Measurements from ENCODE around the gene SIKE1.
"Not testable (repeated sequence)": the region's sequence is repeated elsewhere in the genome, so short reads cannot be mapped to it uniquely, and the experiment has no call there.

The SIKE1 gene

GRCh38 chr1:114756009-114756892 is 24.2 kb downstream of the SIKE1 start:
- FAIRE-seq (peak; percentile 49), DNase-seq (ENCODE audit: extremely low spot score, insufficient read length, low read depth) (no peak)

- no peak for DNase-seq (ENCODE audit: extremely low spot score, insufficient read length, low read depth)
- FAIRE-seq = no peak
These were observed 25.2 kb downstream of the SIKE1 start for GRCh38 chr1:114755006-114755931.

GRCh38 chr1:114753702-114754101 is 26.8 kb downstream of the SIKE1 start:
- not testable (repeated sequence) for DNase-seq (ENCODE audit: extremely low spot score, insufficient read length, low read depth); FAIRE-seq

GRCh38 chr1:114753143-114753542 is 27.3 kb downstream of the SIKE1 start:
- DNase-seq (ENCODE audit: extremely low spot score, insufficient read length, low read depth) (no peak), FAIRE-seq (no peak)

- FAIRE-seq (no peak), DNase-seq (ENCODE audit: extremely low spot score, insufficient read length, low read depth) (no peak)
These were observed 29.7 kb downstream of the SIKE1 start for GRCh38 chr1:114750780-114751179.

DNA sequence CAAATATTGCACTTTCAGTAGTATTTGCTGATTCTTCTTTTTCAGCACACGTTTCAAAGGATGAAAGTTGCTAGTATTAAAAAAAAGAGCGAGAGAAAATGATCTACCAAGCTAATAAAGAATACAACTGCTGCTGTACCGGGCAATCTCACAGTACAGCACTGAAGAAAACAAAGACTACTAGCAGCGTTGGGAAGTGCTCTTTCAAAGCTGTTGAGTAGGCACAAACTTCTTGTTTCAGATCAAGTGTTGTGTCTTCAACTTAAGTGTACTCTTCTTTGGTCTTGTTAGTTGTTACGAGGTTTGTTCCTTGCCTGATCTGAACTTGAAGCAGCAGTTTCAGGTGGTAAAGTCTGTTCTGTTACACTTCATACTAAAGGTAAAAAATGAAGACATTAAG is 30.6 kb downstream of the SIKE1 start:
- FAIRE-seq = no peak
- no peak for DNase-seq (ENCODE audit: extremely low spot score, insufficient read length, low read depth)

DNA sequence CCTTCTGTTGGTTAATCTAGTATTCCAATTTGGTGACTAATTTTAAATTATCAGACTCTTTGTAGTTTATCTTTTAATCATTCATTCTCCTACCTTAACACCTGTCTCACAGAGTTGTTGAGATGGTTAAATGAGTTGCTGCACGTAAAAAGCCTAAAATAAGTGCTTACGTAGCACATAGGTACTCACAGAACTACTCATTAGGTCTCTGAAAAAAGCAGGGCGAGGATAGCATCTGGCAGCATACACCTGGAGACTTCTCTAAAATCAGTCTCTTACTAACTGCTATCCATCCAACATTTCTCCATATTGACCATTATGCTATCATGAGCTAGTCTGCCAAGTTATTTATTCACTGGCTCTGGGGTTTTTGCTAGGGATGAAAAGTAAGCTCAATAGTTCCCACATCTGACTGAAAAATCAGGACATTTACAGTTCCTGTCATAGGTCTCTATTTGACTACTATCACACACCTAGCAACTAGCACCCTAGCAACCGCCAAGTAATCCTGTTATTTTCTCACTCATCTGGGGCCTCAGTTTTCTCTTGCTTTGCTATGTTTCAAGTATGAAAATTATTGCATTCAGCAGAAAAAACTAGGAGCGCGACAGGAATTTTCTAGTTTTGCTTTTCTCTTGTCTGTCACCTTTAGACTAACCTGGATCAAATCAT is 33.9 kb downstream of the SIKE1 start:
- FAIRE-seq = no peak
- no peak for DNase-seq (ENCODE audit: extremely low spot score, insufficient read length, low read depth)

DNA sequence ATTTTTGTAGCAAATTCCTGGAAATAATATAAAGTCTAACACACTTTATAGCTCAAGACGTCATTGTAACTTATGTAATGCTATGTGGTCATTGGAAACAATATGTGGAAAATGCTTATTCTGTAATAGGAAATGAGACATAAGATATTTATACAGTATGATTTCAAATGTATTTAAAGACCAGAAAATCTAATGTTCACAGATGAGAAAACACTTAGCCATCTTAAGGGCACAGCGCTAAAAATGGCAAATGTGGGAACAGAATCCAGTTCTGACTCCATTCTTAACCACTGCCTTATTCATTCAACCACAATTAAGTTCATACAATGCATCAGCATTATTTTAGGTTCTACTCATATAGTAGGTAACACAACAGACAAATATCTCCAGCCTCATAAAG is 35.2 kb downstream of the SIKE1 start:
- FAIRE-seq (no peak), DNase-seq (ENCODE audit: extremely low spot score, insufficient read length, low read depth) (no peak)

GRCh38 chr1:114741963-114742746 is 38.3 kb downstream of the SIKE1 start:
- DNase-seq (ENCODE audit: extremely low spot score, insufficient read length, low read depth) (no peak), FAIRE-seq (no peak)

- DNase-seq (ENCODE audit: extremely low spot score, insufficient read length, low read depth) = no peak
- FAIRE-seq = no peak
These were observed 40.2 kb downstream of the SIKE1 start for GRCh38 chr1:114740331-114740730.

DNA sequence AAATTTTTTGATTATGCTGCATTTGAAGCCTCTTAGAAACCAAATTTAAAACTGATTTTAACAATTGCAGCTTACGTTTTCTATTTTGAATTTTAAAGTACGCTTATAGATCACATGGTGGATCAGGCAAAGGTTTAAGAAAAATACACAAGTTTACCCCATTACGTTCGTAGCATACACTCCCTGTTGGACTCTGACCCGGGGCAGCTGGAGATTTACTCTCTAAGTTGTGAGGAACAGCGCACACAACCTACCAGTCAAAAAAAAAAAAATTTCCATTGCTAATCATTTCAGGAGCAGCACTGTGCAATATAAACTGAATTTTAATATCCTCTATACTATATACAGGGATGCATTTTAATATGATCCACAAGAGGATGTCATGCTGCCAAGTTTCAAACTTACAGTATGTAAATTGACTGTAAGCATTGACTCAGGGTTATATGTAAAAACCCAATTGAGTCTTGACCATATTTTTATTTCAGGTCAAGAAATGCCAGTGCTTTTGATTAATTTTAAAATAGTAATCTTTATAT is 43.1 kb downstream of the SIKE1 start:
- DNase-seq (ENCODE audit: extremely low spot score, insufficient read length, low read depth) (no peak), FAIRE-seq (no peak)

DNA sequence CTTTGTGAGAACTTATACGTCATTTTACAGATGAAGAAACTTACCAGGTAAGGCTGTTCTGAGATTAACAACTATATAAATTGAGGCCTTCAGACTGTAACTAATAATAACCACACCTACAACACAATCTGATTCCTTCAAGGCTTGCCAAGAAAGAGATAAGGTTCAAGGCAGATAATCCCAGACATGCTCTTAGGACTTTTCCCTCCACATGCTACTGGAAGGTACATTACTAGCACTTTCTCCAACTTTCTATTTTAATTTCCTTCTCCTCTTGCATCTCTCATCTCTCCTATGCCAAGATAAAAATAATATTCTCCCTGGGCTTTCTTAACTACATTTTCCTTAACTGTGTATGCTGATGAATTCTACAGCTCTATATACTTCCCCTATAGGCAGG is 45.0 kb downstream of the SIKE1 start:
- DNase-seq (ENCODE audit: extremely low spot score, insufficient read length, low read depth) (no peak), FAIRE-seq (no peak)

- no peak for DNase-seq (ENCODE audit: extremely low spot score, insufficient read length, low read depth)
- no peak for FAIRE-seq
These were observed 50.7 kb downstream of the SIKE1 start for GRCh38 chr1:114729782-114730181.

DNA sequence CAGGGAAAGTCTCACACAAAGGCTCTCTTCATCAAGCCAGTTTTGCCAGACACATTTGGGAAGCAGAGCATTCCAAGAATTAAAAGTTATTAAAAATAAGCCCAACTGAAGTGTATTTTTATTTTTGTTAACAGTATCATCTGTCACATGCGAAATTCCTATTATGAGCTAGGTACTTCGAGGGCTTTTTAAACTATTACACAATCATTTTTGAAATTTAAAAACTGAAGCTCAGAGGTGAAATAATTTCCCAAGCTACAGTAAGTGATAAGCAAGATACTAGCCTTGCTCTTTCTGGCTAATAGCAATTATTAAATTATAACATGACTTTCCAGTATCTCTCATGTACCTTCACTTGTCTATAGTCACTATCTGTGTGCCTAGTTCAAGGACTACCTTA is 51.9 kb downstream of the SIKE1 start:
- no peak for FAIRE-seq
- no peak for DNase-seq (ENCODE audit: extremely low spot score, insufficient read length, low read depth)

DNA sequence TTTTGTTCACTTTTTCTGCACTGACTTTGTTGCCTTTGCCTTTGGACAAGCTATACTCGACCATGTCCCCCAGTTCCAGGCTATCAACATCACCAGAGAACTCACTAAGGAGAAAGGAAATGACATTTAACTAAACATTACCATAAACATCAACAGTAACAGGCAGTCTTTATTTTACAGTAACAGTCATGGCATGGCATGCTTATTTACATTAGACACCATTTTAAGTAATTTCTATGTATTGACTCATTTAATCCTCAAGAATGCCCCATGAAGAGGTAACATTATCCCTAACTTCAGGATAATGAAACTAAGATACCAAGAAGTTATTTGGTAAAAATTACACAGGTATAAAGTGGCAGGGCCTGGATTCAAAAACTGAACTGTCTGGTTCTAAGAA is 55.3 kb downstream of the SIKE1 start:
- FAIRE-seq = no peak

DNA sequence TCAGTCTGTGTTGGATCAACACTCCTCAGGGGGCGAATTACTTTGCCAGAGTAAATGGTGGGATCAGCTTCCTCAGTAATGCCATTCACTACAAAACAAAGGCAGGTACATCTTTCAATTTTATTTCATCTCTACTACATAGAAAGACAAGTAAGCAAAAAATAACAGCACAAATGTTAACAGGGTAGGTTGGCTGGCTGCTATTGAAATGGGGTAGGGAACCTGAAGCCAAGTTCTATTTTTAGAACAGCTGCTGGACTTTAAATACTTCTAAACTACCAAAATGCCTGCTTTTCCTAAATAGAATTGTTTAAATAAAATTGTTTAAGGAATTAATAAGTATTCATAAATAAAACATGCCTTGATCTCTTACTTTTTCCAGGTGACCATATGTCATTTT is 56.6 kb downstream of the SIKE1 start:
- FAIRE-seq (no peak), DNase-seq (ENCODE audit: extremely low spot score, insufficient read length, low read depth) (no peak)

More for the DNA sequence above, 55.3 kb downstream of the SIKE1 start:
- DNase-seq (ENCODE audit: extremely low spot score, insufficient read length, low read depth) = no peak

DNA sequence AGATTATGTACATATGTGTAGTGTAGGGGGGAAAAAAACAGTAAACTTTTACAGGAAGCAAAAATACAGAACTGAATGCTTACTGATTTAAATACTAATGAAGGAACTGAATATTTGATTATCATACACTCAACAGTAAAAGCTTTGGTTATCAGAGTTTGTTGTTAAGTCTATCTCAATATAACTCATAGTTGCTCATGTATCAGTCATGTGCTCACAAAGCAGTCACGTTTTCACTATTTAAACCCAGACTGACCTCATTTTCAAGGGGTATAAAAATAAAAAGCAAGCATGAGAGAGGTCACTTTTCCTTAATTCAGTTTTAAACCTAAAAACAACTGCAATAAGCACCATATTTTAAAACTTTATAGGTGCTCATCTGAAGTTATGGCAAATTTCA is 57.0 kb downstream of the SIKE1 start:
- FAIRE-seq = no peak
- DNase-seq (ENCODE audit: extremely low spot score, insufficient read length, low read depth) = no peak

DNA sequence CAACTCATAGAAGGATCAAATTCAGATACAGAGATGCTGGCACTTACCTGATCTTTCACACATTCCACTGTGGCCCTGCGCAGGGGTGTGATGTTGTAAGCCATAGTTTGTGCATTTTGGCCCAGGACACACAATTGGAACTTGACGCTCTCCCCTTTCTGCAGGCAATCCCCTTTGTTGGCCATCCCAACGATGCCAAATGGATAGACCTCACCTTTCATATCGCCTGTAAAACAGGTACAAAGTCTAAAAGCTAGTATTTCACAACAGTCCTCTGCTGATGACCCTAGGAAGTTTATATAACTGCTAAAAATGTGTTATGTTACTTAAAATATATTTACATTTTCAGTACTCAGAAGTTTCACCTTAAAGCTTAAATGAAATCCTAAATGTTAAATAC is 60.0 kb downstream of the SIKE1 start:
- FAIRE-seq (no peak), DNase-seq (ENCODE audit: extremely low spot score, insufficient read length, low read depth) (no peak)
